DND-41 (cell line): ENCODE measurements around the gene POLA2.

ENCODE experiments used
- CTCF ChIP-seq: IDR thresholded peaks from 2 replicates; pipeline ENCODE4 v1.5.1; 2012; ENCODE audit warnings: borderline replicate concordance, low read length, moderate library complexity, mild to moderate bottlenecking; ENCODE audit not compliant: poor library complexity, severe bottlenecking; ENCODE audit errors: extremely low read depth
- EZH2 ChIP-seq: IDR thresholded peaks from 3 replicates; pipeline ENCODE4 v1.6.1; 2012; ENCODE audit warnings: borderline replicate concordance, low read depth, mild to moderate bottlenecking, moderate library complexity, low read length, inconsistent platforms; ENCODE audit not compliant: severe bottlenecking

DNA sequence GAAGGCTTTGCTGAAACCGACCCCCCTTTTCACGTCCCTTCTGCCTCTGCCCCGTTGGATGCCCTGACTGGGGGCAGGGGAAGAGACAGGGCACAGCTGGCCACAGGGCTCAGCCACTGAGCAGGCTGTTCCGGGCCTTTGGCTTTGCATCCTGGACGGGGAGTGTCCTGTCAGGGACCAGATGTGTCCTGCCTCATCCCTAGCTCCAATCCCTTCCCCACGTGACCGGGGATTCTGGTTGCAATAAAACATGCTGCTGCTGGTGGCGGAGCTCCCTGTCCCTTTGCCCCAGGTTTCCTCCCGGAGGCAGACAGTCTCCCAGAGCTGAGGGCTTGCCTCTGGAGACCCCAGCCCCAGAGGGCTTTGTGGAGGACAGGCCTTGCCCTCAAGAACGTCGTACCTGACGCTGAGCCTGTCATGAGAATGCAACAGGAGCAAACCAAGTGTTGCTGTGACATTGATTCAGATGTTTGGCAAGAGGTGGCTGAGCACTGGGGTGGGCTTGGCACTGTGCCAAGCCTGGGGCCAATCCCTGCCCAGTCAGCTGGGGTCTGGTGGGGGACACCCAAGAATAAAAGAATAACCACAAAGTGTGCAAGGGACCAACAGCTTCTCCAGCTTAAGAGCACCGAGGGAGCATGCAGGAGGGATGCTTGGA lies 60.2 kb downstream of the POLA2 start:
- TF ChIP-seq EZH2: no peak
- TF ChIP-seq CTCF: no peak
